K562 (cell line): ENCODE data around the gene CD300LG. TPM values are rescaled to one million over a fixed set of nuclear protein-coding genes. Genes with fewer than 3 reads are reported as not detected.

Experiments
- BHLHE40 ChIP-seq: IDR thresholded peaks from 2 replicates; pipeline ENCODE4 v1.6.1; 2011; ENCODE audit warnings: low read length, improper control_type of control experiment
- CREB1 ChIP-seq, 2 experiments: sonication (generic) in 1 of 2; formaldehyde crosslinking in 1 of 2; IDR thresholded peaks; 2 replicates each; pipeline versions ENCODE4 v1.6.1 to v1.8.0; 2012 to 2022; ENCODE audit warnings: inconsistent platforms in 1 of 2, mild to moderate bottlenecking in 1 of 2, missing genetic modification reagents in 1 of 2, moderate library complexity in 1 of 2
- CTBP1 ChIP-seq: fragments of 450-650 bp; IDR thresholded peaks from 2 replicates; pipeline ENCODE4 v1.6.1; 2016; ENCODE audit warnings: borderline replicate concordance
- CXXC5 ChIP-seq: fragments of 250-450 bp; sonication (Bioruptor Pico); IDR thresholded peaks from 2 replicates; pipeline ENCODE4 v1.8.0; 2022; ENCODE audit warnings: inconsistent platforms, mild to moderate bottlenecking, moderate library complexity
- NFE2 ChIP-seq: IDR thresholded peaks from 2 replicates; pipeline ENCODE4 v1.6.1; 2014; ENCODE audit warnings: antibody characterized with exemption, low read depth
- RB1 ChIP-seq: fragments of 450-650 bp; IDR thresholded peaks from 2 replicates; pipeline ENCODE4 v1.6.1; 2017; ENCODE audit warnings: low read depth, mild to moderate bottlenecking
- SIN3A ChIP-seq, 2 experiments: fragments of 150-350 bp in 1 of 2; IDR thresholded peaks; 2 replicates each; pipeline ENCODE4 v1.6.1; 2011 to 2016; ENCODE audit warnings: borderline replicate concordance in 2 of 2, low read depth in 2 of 2, low read length in 2 of 2, mild to moderate bottlenecking in 2 of 2, moderate library complexity in 2 of 2; ENCODE audit not compliant: control insufficient read depth in 1 of 2
- SMARCC2 ChIP-seq: fragments of 450-650 bp; IDR thresholded peaks from 2 replicates; pipeline ENCODE4 v1.6.1; 2017; ENCODE audit warnings: antibody characterized with exemption, moderate library complexity, mild to moderate bottlenecking, low read depth
- SUPT5H ChIP-seq: fragments of 450-650 bp; IDR thresholded peaks from 2 replicates; pipeline ENCODE4 v1.6.1; 2016
- TCF7 ChIP-seq: sonication (generic); IDR thresholded peaks from 2 replicates; pipeline ENCODE4 v1.6.1; 2016; ENCODE audit warnings: antibody characterized with exemption, borderline replicate concordance
- ZFX ChIP-seq: sonication (generic); formaldehyde crosslinking; IDR thresholded peaks from 2 replicates; pipeline ENCODE4 v1.8.0; 2022; ENCODE audit warnings: mild to moderate bottlenecking, missing genetic modification reagents, moderate library complexity
- polyA plus RNA-seq, 8 experiments: library from polyadenylated mRNA; depleted of rRNA in 4 of 8; stranded (reverse) in 5 of 8; unstranded in 3 of 8; fragments of >200 nt; fragmentation: Nextera tagmentation in 2 of 8; fragmentation: Illumina TruSeq in 1 of 8; extraction: Ambion mirVana in 2 of 8; extraction: Trizol in 1 of 8; gene quantifications; 2 replicates each; pipeline versions ENCODE4 v1.2.1 to v1.2.3, GENCODE V29; 2011 to 2014; ENCODE audit warnings: inconsistent platforms in 1 of 8, missing spikeins in 1 of 8
- total RNA-seq, 7 experiments: library from RNA; depleted of rRNA in 6 of 7; stranded (reverse); fragments of >200 nt in 6 of 7; fragmentation: Illumina TruSeq in 2 of 7; extraction: Trizol in 2 of 7; gene quantifications; 2 replicates each; pipeline versions ENCODE4 v1.2.1 to v1.2.3, GENCODE V29; 2011 to 2021; ENCODE audit warnings: low replicate concordance in 1 of 7
- TF ChIP-seq, protein P1 (sequence below): fragments of 250-450 bp; sonication (Bioruptor Pico); IDR thresholded peaks from 2 replicates; pipeline ENCODE4 v1.8.0; 2021; ENCODE audit warnings: moderate library complexity, mild to moderate bottlenecking, inconsistent platforms
- TF ChIP-seq, protein P2 (sequence below): fragments of 250-450 bp; sonication (Bioruptor Pico); IDR thresholded peaks from 2 replicates; pipeline ENCODE4 v1.9.0; 2021; ENCODE audit warnings: mild to moderate bottlenecking, inconsistent platforms
- TF ChIP-seq, protein P3 (sequence below), 2 experiments: fragments of 250-450 bp in 1 of 2; fragments of 450-650 bp in 1 of 2; sonication (Bioruptor Pico) in 1 of 2; IDR thresholded peaks; 2 replicates each; pipeline versions ENCODE4 v1.6.1 to v1.8.0; 2016 to 2021; ENCODE audit warnings: mild to moderate bottlenecking in 2 of 2, moderate library complexity in 2 of 2, missing compliant biosample characterization in 1 of 2, missing genetic modification characterization in 1 of 2
- TF ChIP-seq, protein P4 (sequence below): fragments of 250-450 bp; sonication (Bioruptor Pico); IDR thresholded peaks from 2 replicates; pipeline ENCODE4 v1.4.0; 2020; ENCODE audit warnings: mild to moderate bottlenecking, moderate library complexity
- TF ChIP-seq, protein P5 (sequence below): IDR thresholded peaks from 3 replicates; pipeline ENCODE4 v1.6.1; 2011; ENCODE audit warnings: borderline replicate concordance, mild to moderate bottlenecking, moderate library complexity; ENCODE audit not compliant: insufficient read length; ENCODE audit errors: extremely low read depth

Gene CD300LG
- total and polyA plus RNA-seq, 9 of the 15 experiments (the other 6 are each of a cell fraction or from before 2014, with no cell fraction given) = not detected

DNA sequence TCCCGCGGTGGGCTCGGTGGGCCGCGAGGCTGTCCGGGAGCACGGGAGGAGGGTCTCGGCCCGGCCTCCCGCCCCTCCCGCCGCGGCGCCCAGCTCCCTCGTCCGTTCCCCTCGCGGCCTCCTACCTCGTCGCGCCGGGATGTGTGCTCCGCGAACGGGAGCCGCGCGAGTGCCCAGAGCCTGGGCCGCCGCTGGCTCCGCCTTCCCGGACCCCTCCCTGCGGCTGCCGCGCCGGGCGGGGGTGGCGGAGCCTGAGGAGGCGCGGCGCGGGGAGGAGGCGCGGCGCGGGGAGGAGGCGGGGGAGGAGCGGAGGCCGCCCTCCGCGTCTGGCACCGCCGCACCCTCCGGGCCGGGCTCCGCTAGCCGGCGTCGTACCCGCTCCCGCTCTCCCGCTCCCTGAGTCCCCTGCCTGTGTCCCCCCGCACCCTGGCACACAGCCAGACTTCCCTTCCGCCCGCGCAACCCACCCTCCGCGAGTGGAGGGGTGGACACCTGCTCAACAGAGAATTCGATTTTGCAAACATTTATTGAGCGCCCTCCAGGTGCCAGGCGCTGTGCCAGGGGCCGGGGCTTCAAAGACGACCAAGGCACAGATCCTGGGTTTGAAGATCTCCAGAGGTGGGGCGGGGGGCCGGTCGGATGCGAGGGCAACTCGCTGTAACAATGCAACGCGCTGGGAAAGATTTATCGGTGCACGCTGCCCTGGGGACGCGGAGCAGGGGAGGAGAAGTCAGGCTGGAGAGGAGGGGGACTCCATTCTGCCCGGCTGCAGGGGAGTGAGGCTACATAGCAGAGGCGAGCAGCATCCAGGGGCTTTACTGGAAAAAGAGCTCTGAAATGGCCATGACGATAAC is 13.8 kb upstream of the CD300LG start, which contains the start of gene MPP3 (continued):
- TF ChIP-seq NFE2 (no peak), TCF7 (0 out of 2 replicates have a peak, but pooled peaks have one; percentile 36), SIN3A (IDR thresholded peaks at IDR 0.05; ENCODE audit: borderline replicate concordance in 2 of 2, control insufficient read depth in 1 of 2, low read depth in 2 of 2, low read length in 2 of 2) (peak in 1 of 2 experiments; percentile 6; a peak in 1 of 4 replicates), RB1 (peak; percentile 75; the same call in 1 of the 2 replicates), CXXC5 (CRISPR knock-in tag) (peak; percentile 75), BHLHE40 (no peak), CREB1 (IDR thresholded peaks at IDR 0.05) (peak; percentile 54; the same call in 1 of the 2 replicates), CREB1 (CRISPR knock-in tag; IDR thresholded peaks at IDR 0.05) (no peak), SUPT5H (peak; percentile 18; the same call in 1 of the 2 replicates), SMARCC2 (no peak), CTBP1 (peak; percentile 72), ZFX (CRISPR knock-in tag) (peak; percentile 56; the same call in 1 of the 2 replicates)
- TF ChIP-seq, protein P1, sequence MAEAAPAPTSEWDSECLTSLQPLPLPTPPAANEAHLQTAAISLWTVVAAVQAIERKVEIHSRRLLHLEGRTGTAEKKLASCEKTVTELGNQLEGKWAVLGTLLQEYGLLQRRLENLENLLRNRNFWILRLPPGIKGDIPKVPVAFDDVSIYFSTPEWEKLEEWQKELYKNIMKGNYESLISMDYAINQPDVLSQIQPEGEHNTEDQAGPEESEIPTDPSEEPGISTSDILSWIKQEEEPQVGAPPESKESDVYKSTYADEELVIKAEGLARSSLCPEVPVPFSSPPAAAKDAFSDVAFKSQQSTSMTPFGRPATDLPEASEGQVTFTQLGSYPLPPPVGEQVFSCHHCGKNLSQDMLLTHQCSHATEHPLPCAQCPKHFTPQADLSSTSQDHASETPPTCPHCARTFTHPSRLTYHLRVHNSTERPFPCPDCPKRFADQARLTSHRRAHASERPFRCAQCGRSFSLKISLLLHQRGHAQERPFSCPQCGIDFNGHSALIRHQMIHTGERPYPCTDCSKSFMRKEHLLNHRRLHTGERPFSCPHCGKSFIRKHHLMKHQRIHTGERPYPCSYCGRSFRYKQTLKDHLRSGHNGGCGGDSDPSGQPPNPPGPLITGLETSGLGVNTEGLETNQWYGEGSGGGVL = no peak
- TF ChIP-seq, protein P2, sequence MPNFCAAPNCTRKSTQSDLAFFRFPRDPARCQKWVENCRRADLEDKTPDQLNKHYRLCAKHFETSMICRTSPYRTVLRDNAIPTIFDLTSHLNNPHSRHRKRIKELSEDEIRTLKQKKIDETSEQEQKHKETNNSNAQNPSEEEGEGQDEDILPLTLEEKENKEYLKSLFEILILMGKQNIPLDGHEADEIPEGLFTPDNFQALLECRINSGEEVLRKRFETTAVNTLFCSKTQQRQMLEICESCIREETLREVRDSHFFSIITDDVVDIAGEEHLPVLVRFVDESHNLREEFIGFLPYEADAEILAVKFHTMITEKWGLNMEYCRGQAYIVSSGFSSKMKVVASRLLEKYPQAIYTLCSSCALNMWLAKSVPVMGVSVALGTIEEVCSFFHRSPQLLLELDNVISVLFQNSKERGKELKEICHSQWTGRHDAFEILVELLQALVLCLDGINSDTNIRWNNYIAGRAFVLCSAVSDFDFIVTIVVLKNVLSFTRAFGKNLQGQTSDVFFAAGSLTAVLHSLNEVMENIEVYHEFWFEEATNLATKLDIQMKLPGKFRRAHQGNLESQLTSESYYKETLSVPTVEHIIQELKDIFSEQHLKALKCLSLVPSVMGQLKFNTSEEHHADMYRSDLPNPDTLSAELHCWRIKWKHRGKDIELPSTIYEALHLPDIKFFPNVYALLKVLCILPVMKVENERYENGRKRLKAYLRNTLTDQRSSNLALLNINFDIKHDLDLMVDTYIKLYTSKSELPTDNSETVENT (CRISPR knock-in tag) = 0 out of 2 replicates have a peak, but pooled peaks have one; percentile 13
- TF ChIP-seq, protein P3, sequence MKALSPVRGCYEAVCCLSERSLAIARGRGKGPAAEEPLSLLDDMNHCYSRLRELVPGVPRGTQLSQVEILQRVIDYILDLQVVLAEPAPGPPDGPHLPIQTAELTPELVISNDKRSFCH (CRISPR knock-in tag; IDR thresholded peaks at IDR 0.05) = no peak
- TF ChIP-seq, protein P3 (tag; IDR thresholded peaks at IDR 0.05) = no peak
- TF ChIP-seq, protein P4, sequence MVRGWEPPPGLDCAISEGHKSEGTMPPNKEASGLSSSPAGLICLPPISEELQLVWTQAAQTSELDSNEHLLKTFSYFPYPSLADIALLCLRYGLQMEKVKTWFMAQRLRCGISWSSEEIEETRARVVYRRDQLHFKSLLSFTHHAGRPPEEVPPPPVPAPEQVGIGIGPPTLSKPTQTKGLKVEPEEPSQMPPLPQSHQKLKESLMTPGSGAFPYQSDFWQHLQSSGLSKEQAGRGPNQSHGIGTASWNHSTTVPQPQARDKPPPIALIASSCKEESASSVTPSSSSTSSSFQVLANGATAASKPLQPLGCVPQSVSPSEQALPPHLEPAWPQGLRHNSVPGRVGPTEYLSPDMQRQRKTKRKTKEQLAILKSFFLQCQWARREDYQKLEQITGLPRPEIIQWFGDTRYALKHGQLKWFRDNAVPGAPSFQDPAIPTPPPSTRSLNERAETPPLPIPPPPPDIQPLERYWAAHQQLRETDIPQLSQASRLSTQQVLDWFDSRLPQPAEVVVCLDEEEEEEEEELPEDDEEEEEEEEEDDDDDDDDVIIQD (CRISPR knock-in tag) = no peak
- TF ChIP-seq, protein P5, sequence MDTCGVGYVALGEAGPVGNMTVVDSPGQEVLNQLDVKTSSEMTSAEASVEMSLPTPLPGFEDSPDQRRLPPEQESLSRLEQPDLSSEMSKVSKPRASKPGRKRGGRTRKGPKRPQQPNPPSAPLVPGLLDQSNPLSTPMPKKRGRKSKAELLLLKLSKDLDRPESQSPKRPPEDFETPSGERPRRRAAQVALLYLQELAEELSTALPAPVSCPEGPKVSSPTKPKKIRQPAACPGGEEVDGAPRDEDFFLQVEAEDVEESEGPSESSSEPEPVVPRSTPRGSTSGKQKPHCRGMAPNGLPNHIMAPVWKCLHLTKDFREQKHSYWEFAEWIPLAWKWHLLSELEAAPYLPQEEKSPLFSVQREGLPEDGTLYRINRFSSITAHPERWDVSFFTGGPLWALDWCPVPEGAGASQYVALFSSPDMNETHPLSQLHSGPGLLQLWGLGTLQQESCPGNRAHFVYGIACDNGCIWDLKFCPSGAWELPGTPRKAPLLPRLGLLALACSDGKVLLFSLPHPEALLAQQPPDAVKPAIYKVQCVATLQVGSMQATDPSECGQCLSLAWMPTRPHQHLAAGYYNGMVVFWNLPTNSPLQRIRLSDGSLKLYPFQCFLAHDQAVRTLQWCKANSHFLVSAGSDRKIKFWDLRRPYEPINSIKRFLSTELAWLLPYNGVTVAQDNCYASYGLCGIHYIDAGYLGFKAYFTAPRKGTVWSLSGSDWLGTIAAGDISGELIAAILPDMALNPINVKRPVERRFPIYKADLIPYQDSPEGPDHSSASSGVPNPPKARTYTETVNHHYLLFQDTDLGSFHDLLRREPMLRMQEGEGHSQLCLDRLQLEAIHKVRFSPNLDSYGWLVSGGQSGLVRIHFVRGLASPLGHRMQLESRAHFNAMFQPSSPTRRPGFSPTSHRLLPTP = no peak
